Measurements from ENCODE around the gene CDK6.

The CDK6 gene

GRCh38 chr7:92826258-92826938 is 10.0 kb downstream of the CDK6 start:
- DNase-seq (ENCODE audit: low spot score), result no peak

GRCh38 chr7:92824901-92825480 is 11.4 kb downstream of the CDK6 start:
- no peak for DNase-seq (ENCODE audit: low spot score)

GRCh38 chr7:92824450-92824849 is 11.9 kb downstream of the CDK6 start:
- DNase-seq (ENCODE audit: low spot score), result no peak

- DNase-seq (ENCODE audit: low spot score), result no peak
Measured at GRCh38 chr7:92823042-92823441, 13.3 kb downstream of the CDK6 start.

GRCh38 chr7:92820191-92820590 is 16.2 kb downstream of the CDK6 start:
- DNase-seq (ENCODE audit: low spot score), result no peak

- no peak for DNase-seq (ENCODE audit: low spot score)
Measured at GRCh38 chr7:92817398-92817797, 19.0 kb downstream of the CDK6 start.

- peak; percentile 27 for DNase-seq (ENCODE audit: low spot score)
Measured at GRCh38 chr7:92815412-92815811, 21.0 kb downstream of the CDK6 start.

- peak; percentile 80 for DNase-seq (ENCODE audit: low spot score)
Measured at GRCh38 chr7:92813390-92814024, 22.9 kb downstream of the CDK6 start.

- no peak for DNase-seq (ENCODE audit: low spot score)
Measured at GRCh38 chr7:92811158-92811557, 25.2 kb downstream of the CDK6 start.

GRCh38 chr7:92809760-92810573 is 26.4 kb downstream of the CDK6 start:
- peak; percentile 58 for DNase-seq (ENCODE audit: low spot score)

GRCh38 chr7:92809397-92809759 is 27.0 kb downstream of the CDK6 start:
- DNase-seq (ENCODE audit: low spot score), result no peak

- no peak for DNase-seq (ENCODE audit: low spot score)
Measured at GRCh38 chr7:92808635-92809034, 27.7 kb downstream of the CDK6 start.

- no peak for DNase-seq (ENCODE audit: low spot score)
Measured at GRCh38 chr7:92808006-92808405, 28.4 kb downstream of the CDK6 start.

GRCh38 chr7:92806496-92806895 is 29.9 kb downstream of the CDK6 start:
- no peak for DNase-seq (ENCODE audit: low spot score)

GRCh38 chr7:92802406-92802805 is 34.0 kb downstream of the CDK6 start:
- DNase-seq (ENCODE audit: low spot score), result no peak

GRCh38 chr7:92799446-92800211 is 36.7 kb downstream of the CDK6 start:
- no peak for DNase-seq (ENCODE audit: low spot score)

- no peak for DNase-seq (ENCODE audit: low spot score)
Measured at GRCh38 chr7:92798517-92799249, 37.7 kb downstream of the CDK6 start.

- no peak for DNase-seq (ENCODE audit: low spot score)
Measured at GRCh38 chr7:92797693-92798092, 38.7 kb downstream of the CDK6 start.

- DNase-seq (ENCODE audit: low spot score), result no peak
Measured at GRCh38 chr7:92797284-92797683, 39.1 kb downstream of the CDK6 start.

GRCh38 chr7:92794831-92795230 is 41.5 kb downstream of the CDK6 start:
- DNase-seq (ENCODE audit: low spot score), result no peak

GRCh38 chr7:92794391-92794790 is 42.0 kb downstream of the CDK6 start:
- no peak for DNase-seq (ENCODE audit: low spot score)
